Liver (tissue), 9 donors: Measurements from ENCODE around the gene CTXN3. TPM values are rescaled to one million over a fixed set of nuclear protein-coding genes. Genes with fewer than 3 reads are reported as not detected.

ENCODE experiments used
- DNase-seq: peaks from one replicate; pipeline ENCODE4 v3.0.0-alpha.2; 2017; ENCODE audit warnings: low spot score
- H3K27ac ChIP-seq, 2 donors: one replicate each; pipeline ENCODE4 v1.7.0; 2013; ENCODE audit warnings: inconsistent platforms in 2 of 2, low read length in 2 of 2, control low read depth in 1 of 2, low read depth in 1 of 2, mild to moderate bottlenecking in 1 of 2
- H3K27me3 ChIP-seq, 4 donors: one replicate each; pipeline versions ENCODE4 v1.6.1 to v1.7.0; 2013; ENCODE audit warnings: low read length in 3 of 4, inconsistent platforms in 1 of 4, mild to moderate bottlenecking in 1 of 4, moderate library complexity in 1 of 4; ENCODE audit not compliant: control insufficient read depth in 4 of 4, insufficient read depth in 4 of 4
- H3K36me3 ChIP-seq, 4 donors: one replicate each; pipeline versions ENCODE4 v1.6.1 to v1.7.0; 2013; ENCODE audit warnings: low read length in 3 of 4, mild to moderate bottlenecking in 3 of 4, low read depth in 1 of 4, moderate library complexity in 1 of 4; ENCODE audit not compliant: control insufficient read depth in 4 of 4, insufficient read depth in 3 of 4
- H3K4me1 ChIP-seq, 4 donors: one replicate each; pipeline versions ENCODE4 v1.6.1 to v1.7.0; 2013; ENCODE audit warnings: low read length in 3 of 4, mild to moderate bottlenecking in 3 of 4, moderate library complexity in 1 of 4; ENCODE audit not compliant: control insufficient read depth in 4 of 4, insufficient read depth in 4 of 4
- H3K4me3 ChIP-seq, 3 donors: one replicate each; pipeline versions ENCODE4 v1.6.1 to v1.7.0; 2013; ENCODE audit warnings: low read length in 3 of 3, control low read depth in 1 of 3, low read depth in 1 of 3, mild to moderate bottlenecking in 1 of 3
- H3K9ac ChIP-seq, 2 donors: one replicate each; pipeline ENCODE4 v1.7.0; 2013; ENCODE audit warnings: low read length in 2 of 2, mild to moderate bottlenecking in 2 of 2, moderate library complexity in 2 of 2, control low read depth in 1 of 2, low read depth in 1 of 2
- H3K9me3 ChIP-seq, 4 donors: one replicate each; pipeline versions ENCODE4 v1.6.1 to v1.7.0; 2013; ENCODE audit warnings: low read length in 3 of 4; ENCODE audit not compliant: control insufficient read depth in 4 of 4
- EGR1 ChIP-seq, 2 donors: IDR thresholded peaks; 2 replicates each; pipeline ENCODE4 v1.6.1; 2016 to 2018; ENCODE audit warnings: antibody characterized with exemption in 2 of 2, low read depth in 2 of 2
- FOXA1 ChIP-seq: IDR thresholded peaks from 2 replicates; pipeline ENCODE4 v1.6.1; 2016; ENCODE audit warnings: antibody characterized with exemption
- FOXA2 ChIP-seq: IDR thresholded peaks from 2 replicates; pipeline ENCODE4 v1.6.1; 2016; ENCODE audit warnings: antibody characterized with exemption
- GABPA ChIP-seq, 2 donors: IDR thresholded peaks in 1 of 2; conservative IDR thresholded peaks in 1 of 2; 2 replicates each; pipeline ENCODE4 v1.6.1; 2016; ENCODE audit warnings: antibody characterized with exemption in 2 of 2, mild to moderate bottlenecking in 1 of 2, moderate library complexity in 1 of 2
- HNF4A ChIP-seq, 2 donors: conservative IDR thresholded peaks; 2 replicates each; pipeline ENCODE4 v1.6.1; 2016; ENCODE audit warnings: antibody characterized with exemption in 2 of 2, mild to moderate bottlenecking in 2 of 2
- HNF4G ChIP-seq: IDR thresholded peaks from 2 replicates; pipeline ENCODE4 v1.6.1; 2016; ENCODE audit warnings: antibody characterized with exemption
- JUND ChIP-seq, 2 donors: IDR thresholded peaks; 2 replicates each; pipeline ENCODE4 v1.6.1; 2016; ENCODE audit warnings: antibody characterized with exemption in 2 of 2
- MAX ChIP-seq: IDR thresholded peaks from 2 replicates; pipeline ENCODE4 v1.6.1; 2016; ENCODE audit warnings: antibody characterized with exemption
- NR2F2 ChIP-seq: IDR thresholded peaks from 2 replicates; pipeline ENCODE4 v1.6.1; 2016; ENCODE audit warnings: antibody characterized with exemption
- RAD21 ChIP-seq, 2 donors: IDR thresholded peaks; 2 replicates each; pipeline ENCODE4 v1.6.1; 2016; ENCODE audit warnings: antibody characterized with exemption in 2 of 2, mild to moderate bottlenecking in 2 of 2
- RXRA ChIP-seq, 2 donors: IDR thresholded peaks; 2 replicates each; pipeline ENCODE4 v1.6.1; 2017 to 2018; ENCODE audit warnings: antibody characterized with exemption in 2 of 2, mild to moderate bottlenecking in 1 of 2
- TAF1 ChIP-seq: conservative IDR thresholded peaks from 2 replicates; pipeline ENCODE4 v1.6.1; 2016; ENCODE audit warnings: antibody characterized with exemption, mild to moderate bottlenecking
- YY1 ChIP-seq: IDR thresholded peaks from 2 replicates; pipeline ENCODE4 v1.6.1; 2016; ENCODE audit warnings: antibody characterized with exemption, mild to moderate bottlenecking
- WGBS: extraction: QIAGEN DNeasy Blood & Tissue Kit; methylation state at CpG from one replicate; pipeline ENCODE4 v1.1.7; 2013; 5-methylcytosine and 5-hydroxymethylcytosine counted together
- polyA plus RNA-seq, 2 donors: library from polyadenylated mRNA; stranded (reverse) in 1 of 2; unstranded in 1 of 2; fragments of 200-250 nt in 1 of 2; fragments of >200 nt in 1 of 2; fragmentation: Nextera tagmentation in 1 of 2; extraction: Ambion mirVana in 1 of 2; gene quantifications; one replicate each; pipeline versions ENCODE4 v1.2.1 to v1.2.3, GENCODE V29; 2013 to 2015
- total RNA-seq, 2 donors: library from RNA; depleted of rRNA; stranded (reverse); fragments of >200 nt; gene quantifications; one replicate each; pipeline ENCODE4 v1.2.3, GENCODE V29; 2014
- TF ChIP-seq, protein P1 (sequence below): fragments of 150-350 bp; IDR thresholded peaks from 2 replicates; pipeline ENCODE4 v1.5.1; 2017; ENCODE audit warnings: improper control_type of control experiment, low read depth, low read length; ENCODE audit not compliant: missing input control
- TF ChIP-seq, protein P2 (sequence below): IDR thresholded peaks from 2 replicates; pipeline ENCODE4 v1.6.1; 2016; ENCODE audit warnings: antibody characterized with exemption
- TF ChIP-seq, protein P3 (sequence below): IDR thresholded peaks from 2 replicates; pipeline ENCODE4 v1.6.1; 2016; ENCODE audit warnings: antibody characterized with exemption, mild to moderate bottlenecking
- donor health status: healthy.
- donor health status: healthy.
- donor health status: healthy.
- donor health status: healthy.
- donor health status: healthy.

The CTXN3 gene
- total and polyA plus RNA-seq, 4 donors: not detected

DNA sequence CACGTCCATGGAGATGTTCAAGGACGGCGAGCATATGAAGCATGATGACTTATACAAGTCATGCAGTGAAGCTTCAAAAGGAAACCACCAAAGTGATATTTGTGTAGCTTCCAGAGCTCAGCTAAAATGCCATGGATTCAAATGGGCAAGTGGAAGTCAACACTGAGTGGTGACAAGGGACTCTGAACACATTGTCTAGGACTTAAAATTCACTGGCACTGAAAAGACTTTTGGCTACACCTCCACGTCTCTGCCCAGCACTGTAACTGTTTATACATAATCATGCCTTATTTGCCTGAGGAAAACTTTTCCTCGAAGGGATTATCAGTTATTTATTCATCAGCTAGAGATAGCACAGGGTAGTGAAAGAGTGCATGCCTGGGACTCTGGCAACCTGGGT lies 15.2 kb downstream of the CTXN3 start:
- WGBS: 76% methylated on average over 5 of the region's 5 CpGs
- no peak overlapping the region for H3K4me3 ChIP-seq
- TF ChIP-seq EGR1 (IDR thresholded peaks at IDR 0.05; ENCODE audit: low read depth in 2 of 2) (no peak), FOXA1 (no peak), JUND (IDR thresholded peaks at IDR 0.05) (no peak), HNF4A (conservative IDR thresholded peaks at IDR 0.05) (no peak), RXRA (IDR thresholded peaks at IDR 0.05) (no peak), TAF1 (no peak), NR2F2 (no peak), FOXA2 (no peak)
- no peak overlapping the region for H3K27ac ChIP-seq
- H3K9ac ChIP-seq: no peak overlapping the region
- H3K9me3 ChIP-seq: no peaks in the 10 kb centered on the region
- no peaks in the 10 kb centered on the region for H3K36me3 ChIP-seq
- H3K27me3 ChIP-seq: peaks cover 0 to 3% (median 0%) of the 10 kb centered on the region in 4 donors
- H3K4me1 ChIP-seq: no peaks in the 10 kb centered on the region
- DNase-seq: no peak

DNA sequence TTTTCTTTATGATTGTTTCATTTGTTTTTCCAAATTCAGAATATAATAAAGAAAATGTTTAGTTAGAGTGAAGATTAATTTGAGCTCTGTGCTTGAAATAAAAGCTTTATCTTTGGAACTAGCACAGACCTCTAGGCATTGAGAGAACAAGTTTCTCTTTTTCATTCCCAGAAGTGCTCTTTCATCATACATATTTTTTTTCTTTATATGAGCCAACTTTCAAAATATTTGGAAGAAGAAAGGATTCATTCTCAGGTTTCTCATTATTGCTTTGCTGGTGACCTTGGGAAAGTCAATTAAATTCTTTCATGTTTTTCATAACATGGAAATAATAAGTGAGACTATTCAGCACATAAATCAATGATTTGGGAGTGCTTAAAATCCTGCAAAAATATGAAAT lies 16.8 kb downstream of the CTXN3 start:
- Histone ChIP-seq H3K9ac (no peak overlapping the region), H3K9me3 (no peaks in the 10 kb centered on the region), H3K27me3 (peaks cover 0 to 3% (median 0%) of the 10 kb centered on the region in 4 donors), H3K36me3 (no peaks in the 10 kb centered on the region), H3K4me1 (no peaks in the 10 kb centered on the region), H3K4me3 (no peak overlapping the region), H3K27ac (no peak overlapping the region)
- no peak for DNase-seq
- TF ChIP-seq YY1 (no peak), GABPA (IDR thresholded peaks at IDR 0.05 in 1 of 2, conservative IDR thresholded peaks at IDR 0.05 in 1 of 2) (no peak), HNF4A (conservative IDR thresholded peaks at IDR 0.05) (no peak), FOXA1 (no peak), EGR1 (IDR thresholded peaks at IDR 0.05; ENCODE audit: low read depth in 2 of 2) (no peak), FOXA2 (no peak), RAD21 (IDR thresholded peaks at IDR 0.05) (no peak), MAX (no peak), RXRA (IDR thresholded peaks at IDR 0.05) (no peak), JUND (IDR thresholded peaks at IDR 0.05) (no peak), HNF4G (no peak)
- TF ChIP-seq, protein P1, sequence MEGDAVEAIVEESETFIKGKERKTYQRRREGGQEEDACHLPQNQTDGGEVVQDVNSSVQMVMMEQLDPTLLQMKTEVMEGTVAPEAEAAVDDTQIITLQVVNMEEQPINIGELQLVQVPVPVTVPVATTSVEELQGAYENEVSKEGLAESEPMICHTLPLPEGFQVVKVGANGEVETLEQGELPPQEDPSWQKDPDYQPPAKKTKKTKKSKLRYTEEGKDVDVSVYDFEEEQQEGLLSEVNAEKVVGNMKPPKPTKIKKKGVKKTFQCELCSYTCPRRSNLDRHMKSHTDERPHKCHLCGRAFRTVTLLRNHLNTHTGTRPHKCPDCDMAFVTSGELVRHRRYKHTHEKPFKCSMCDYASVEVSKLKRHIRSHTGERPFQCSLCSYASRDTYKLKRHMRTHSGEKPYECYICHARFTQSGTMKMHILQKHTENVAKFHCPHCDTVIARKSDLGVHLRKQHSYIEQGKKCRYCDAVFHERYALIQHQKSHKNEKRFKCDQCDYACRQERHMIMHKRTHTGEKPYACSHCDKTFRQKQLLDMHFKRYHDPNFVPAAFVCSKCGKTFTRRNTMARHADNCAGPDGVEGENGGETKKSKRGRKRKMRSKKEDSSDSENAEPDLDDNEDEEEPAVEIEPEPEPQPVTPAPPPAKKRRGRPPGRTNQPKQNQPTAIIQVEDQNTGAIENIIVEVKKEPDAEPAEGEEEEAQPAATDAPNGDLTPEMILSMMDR: no peak
- TF ChIP-seq, protein P2, sequence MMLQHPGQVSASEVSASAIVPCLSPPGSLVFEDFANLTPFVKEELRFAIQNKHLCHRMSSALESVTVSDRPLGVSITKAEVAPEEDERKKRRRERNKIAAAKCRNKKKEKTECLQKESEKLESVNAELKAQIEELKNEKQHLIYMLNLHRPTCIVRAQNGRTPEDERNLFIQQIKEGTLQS: no peak

- H3K9ac ChIP-seq: no peak overlapping the region
- H3K27me3 ChIP-seq: peaks cover 0 to 3% (median 0%) of the 10 kb centered on the region in 4 donors
- H3K4me1 ChIP-seq: no peaks in the 10 kb centered on the region
- WGBS: 83% methylated on average over 3 of the region's 3 CpGs
- DNase-seq: no peak
- H3K9me3 ChIP-seq: no peaks in the 10 kb centered on the region
- H3K27ac ChIP-seq: no peak overlapping the region
- H3K36me3 ChIP-seq: no peaks in the 10 kb centered on the region
- no peak overlapping the region for H3K4me3 ChIP-seq
- TF ChIP-seq HNF4A (conservative IDR thresholded peaks at IDR 0.05) (no peak), RXRA (IDR thresholded peaks at IDR 0.05) (no peak), HNF4G (no peak), TAF1 (no peak), MAX (no peak), FOXA2 (no peak), JUND (IDR thresholded peaks at IDR 0.05) (no peak), RAD21 (IDR thresholded peaks at IDR 0.05) (no peak), NR2F2 (no peak), FOXA1 (no peak)
- TF ChIP-seq, protein P1: no peak
- TF ChIP-seq, protein P3, sequence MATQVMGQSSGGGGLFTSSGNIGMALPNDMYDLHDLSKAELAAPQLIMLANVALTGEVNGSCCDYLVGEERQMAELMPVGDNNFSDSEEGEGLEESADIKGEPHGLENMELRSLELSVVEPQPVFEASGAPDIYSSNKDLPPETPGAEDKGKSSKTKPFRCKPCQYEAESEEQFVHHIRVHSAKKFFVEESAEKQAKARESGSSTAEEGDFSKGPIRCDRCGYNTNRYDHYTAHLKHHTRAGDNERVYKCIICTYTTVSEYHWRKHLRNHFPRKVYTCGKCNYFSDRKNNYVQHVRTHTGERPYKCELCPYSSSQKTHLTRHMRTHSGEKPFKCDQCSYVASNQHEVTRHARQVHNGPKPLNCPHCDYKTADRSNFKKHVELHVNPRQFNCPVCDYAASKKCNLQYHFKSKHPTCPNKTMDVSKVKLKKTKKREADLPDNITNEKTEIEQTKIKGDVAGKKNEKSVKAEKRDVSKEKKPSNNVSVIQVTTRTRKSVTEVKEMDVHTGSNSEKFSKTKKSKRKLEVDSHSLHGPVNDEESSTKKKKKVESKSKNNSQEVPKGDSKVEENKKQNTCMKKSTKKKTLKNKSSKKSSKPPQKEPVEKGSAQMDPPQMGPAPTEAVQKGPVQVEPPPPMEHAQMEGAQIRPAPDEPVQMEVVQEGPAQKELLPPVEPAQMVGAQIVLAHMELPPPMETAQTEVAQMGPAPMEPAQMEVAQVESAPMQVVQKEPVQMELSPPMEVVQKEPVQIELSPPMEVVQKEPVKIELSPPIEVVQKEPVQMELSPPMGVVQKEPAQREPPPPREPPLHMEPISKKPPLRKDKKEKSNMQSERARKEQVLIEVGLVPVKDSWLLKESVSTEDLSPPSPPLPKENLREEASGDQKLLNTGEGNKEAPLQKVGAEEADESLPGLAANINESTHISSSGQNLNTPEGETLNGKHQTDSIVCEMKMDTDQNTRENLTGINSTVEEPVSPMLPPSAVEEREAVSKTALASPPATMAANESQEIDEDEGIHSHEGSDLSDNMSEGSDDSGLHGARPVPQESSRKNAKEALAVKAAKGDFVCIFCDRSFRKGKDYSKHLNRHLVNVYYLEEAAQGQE: no peak
These were observed 17.3 kb downstream of the CTXN3 start for GRCh38 chr5:127666043-127666716.
